Measurements from ENCODE around the gene S100A9.
"Not testable (repeated sequence)": the region's sequence is repeated elsewhere in the genome, so short reads cannot be mapped to it uniquely, and the experiment has no call there.

Gene S100A9

DNA sequence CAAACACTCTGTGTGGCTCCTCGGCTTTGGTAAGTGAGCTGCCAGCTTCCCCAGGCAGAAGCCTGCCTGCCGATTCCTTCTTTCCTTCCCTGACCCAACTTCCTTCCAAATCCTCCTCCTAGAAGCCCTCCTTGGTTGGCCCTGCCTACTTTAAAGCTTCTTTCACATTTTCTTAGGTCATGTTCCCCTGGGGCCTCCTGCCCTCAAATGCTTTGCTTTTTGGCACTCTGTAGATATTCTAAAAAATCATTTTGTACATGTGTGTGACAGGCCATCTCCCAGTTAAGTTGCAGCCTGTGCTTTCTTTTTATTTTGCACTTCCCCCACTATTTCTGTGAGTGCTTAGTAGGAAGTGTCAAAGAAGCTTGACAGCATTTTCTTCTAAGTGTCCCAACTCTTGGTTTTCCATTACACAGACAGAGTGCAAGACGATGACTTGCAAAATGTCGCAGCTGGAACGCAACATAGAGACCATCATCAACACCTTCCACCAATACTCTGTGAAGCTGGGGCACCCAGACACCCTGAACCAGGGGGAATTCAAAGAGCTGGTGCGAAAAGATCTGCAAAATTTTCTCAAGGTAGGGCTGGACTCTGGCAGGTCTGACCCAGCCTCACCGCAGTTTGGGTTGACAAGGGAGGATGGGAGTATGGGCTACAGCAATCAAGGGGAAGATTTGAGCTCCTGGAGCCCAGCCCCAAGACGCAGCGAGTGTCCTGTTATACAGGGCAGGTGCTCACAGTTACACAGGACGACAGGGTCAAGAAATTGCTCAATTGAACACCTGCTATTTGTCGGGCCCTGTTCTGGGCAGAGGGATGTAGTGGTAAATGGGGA, at the start of gene S100A9:
Gene S100A9 (plus strand): TSS at position 2 of the 838 bp plus-strand sequence. CDS start 430 bp downstream, at position 432.
- FAIRE-seq, result no peak

GRCh38 chr1:153308540-153308939, 49.1 kb upstream of the S100A9 start:
- FAIRE-seq (no peak), DNase-seq (ENCODE audit: extremely low spot score, insufficient read length, low read depth) (no peak)

More for the DNA sequence above, at the start of gene S100A9:
- DNase-seq (ENCODE audit: extremely low spot score, insufficient read length, low read depth), result no peak

DNA sequence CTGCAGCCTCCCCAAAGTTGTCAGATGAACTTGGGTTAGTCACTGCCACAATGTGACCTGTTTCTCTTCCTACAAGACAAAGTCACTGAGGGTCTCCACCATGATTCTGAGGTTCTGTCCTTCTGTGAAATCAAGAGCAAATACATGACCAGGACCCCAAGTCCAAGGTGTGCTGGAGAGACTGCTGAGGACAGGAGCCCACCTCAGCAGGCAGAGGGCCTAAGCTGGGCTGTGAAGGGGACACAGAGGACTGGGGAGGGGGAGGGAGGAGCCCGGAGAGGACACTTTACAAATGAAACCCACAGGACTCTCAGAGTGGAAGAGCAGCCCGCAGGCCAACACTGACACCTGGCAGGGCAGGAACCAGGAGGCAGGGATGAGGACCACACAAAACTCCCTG, 48.2 kb upstream of the S100A9 start:
- DNase-seq (ENCODE audit: extremely low spot score, insufficient read length, low read depth) (no peak), FAIRE-seq (no peak)

- DNase-seq (ENCODE audit: extremely low spot score, insufficient read length, low read depth) (no peak), FAIRE-seq (no peak)
Measured at GRCh38 chr1:153310526-153310925, 47.1 kb upstream of the S100A9 start.

- FAIRE-seq (no peak), DNase-seq (ENCODE audit: extremely low spot score, insufficient read length, low read depth) (no peak)
Measured at GRCh38 chr1:153312570-153313186, 45.0 kb upstream of the S100A9 start, which contains the start of gene PGLYRP3. TSS of gene PGLYRP3 (minus strand) at chr1:153312952. CDS start at chr1:153310665, 2,287 bp downstream.

DNA sequence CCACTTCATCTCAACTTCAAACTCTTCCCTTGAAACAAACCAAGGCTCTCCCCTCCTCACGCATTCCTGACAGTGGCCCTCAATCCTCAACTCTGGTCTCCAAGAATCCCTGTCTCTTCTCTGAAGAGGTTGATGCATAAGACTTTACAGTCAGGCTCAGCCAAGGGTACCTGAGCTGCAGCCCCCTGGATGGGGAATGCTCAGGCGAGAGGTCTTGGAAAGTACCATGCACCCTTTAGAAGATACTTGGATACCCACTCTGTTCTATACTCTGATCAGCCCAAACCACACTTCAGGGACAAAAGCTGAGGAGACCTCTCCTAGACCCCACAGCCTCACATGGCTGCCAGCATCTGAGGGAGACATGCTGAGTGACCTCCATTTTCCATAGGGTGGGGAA, 44.4 kb upstream of the S100A9 start:
- FAIRE-seq (no peak), DNase-seq (ENCODE audit: extremely low spot score, insufficient read length, low read depth) (no peak)

- not testable (repeated sequence) for DNase-seq (ENCODE audit: extremely low spot score, insufficient read length, low read depth); FAIRE-seq
Measured at GRCh38 chr1:153314388-153314787, 43.3 kb upstream of the S100A9 start.

- DNase-seq (ENCODE audit: extremely low spot score, insufficient read length, low read depth); FAIRE-seq: not testable (repeated sequence)
Measured at GRCh38 chr1:153316013-153316412, 41.6 kb upstream of the S100A9 start.

DNA sequence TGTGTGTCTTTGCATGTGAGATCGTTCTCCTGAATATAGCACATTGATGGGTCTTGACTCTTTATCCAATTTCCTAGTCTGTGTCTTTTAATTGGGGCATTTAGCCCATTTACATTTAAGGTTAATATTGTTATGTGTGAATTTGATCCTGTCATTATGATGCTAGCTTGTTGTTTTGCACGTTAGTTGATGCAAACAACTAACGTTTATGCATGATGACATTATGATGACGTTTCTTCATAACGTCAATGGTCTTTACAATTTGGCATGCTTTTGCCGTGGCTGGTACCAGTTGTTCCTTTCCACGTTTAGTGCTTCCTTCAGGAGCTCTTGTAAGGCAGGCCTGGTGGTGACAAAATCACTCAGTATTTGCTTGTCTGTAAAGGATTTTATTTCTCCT, 39.5 kb upstream of the S100A9 start:
- not testable (repeated sequence) for FAIRE-seq; DNase-seq (ENCODE audit: extremely low spot score, insufficient read length, low read depth)

- DNase-seq (ENCODE audit: extremely low spot score, insufficient read length, low read depth) (no peak), FAIRE-seq (no peak)
Measured at GRCh38 chr1:153322568-153322967, 35.1 kb upstream of the S100A9 start.

- no peak for FAIRE-seq
- no peak for DNase-seq (ENCODE audit: extremely low spot score, insufficient read length, low read depth)
Measured at GRCh38 chr1:153324912-153325311, 32.7 kb upstream of the S100A9 start.

GRCh38 chr1:153333902-153334301, 23.8 kb upstream of the S100A9 start:
- FAIRE-seq (no peak), DNase-seq (ENCODE audit: extremely low spot score, insufficient read length, low read depth) (no peak)

GRCh38 chr1:153336650-153337049, 21.0 kb upstream of the S100A9 start:
- FAIRE-seq, result no peak

GRCh38 chr1:153337980-153338853, 19.4 kb upstream of the S100A9 start:
- DNase-seq (ENCODE audit: extremely low spot score, insufficient read length, low read depth) (no peak), FAIRE-seq (no peak)

More at GRCh38 chr1:153336650-153337049, 21.0 kb upstream of the S100A9 start:
- DNase-seq (ENCODE audit: extremely low spot score, insufficient read length, low read depth), result no peak

- FAIRE-seq (no peak), DNase-seq (ENCODE audit: extremely low spot score, insufficient read length, low read depth) (no peak)
Measured at GRCh38 chr1:153339802-153340201, 17.9 kb upstream of the S100A9 start.

- no peak for DNase-seq (ENCODE audit: extremely low spot score, insufficient read length, low read depth)
- FAIRE-seq, result no peak
Measured at GRCh38 chr1:153340356-153340755, 17.3 kb upstream of the S100A9 start.

- no peak for FAIRE-seq
- DNase-seq (ENCODE audit: extremely low spot score, insufficient read length, low read depth), result no peak
Measured at GRCh38 chr1:153341431-153341934, 16.2 kb upstream of the S100A9 start.

DNA sequence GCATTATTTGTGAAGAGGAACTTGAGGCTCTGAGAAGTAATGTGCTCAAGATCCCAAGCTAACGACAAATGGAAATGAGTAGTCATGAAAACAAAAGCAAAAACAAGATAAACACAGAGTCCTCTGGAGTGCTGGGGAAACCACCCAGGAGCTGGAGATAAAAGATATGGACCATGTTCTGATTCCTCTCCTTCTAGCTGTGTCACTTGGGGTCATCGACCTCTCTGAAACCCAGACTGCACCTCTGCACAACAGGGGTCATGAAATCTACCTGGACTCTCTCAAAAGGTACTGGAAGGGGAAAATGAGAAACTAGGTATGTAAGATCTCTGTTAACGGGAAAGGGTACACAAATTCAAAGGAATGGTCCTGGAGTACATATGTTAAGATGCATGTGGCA, 15.5 kb upstream of the S100A9 start:
- no peak for DNase-seq (ENCODE audit: extremely low spot score, insufficient read length, low read depth)
- FAIRE-seq, result no peak

DNA sequence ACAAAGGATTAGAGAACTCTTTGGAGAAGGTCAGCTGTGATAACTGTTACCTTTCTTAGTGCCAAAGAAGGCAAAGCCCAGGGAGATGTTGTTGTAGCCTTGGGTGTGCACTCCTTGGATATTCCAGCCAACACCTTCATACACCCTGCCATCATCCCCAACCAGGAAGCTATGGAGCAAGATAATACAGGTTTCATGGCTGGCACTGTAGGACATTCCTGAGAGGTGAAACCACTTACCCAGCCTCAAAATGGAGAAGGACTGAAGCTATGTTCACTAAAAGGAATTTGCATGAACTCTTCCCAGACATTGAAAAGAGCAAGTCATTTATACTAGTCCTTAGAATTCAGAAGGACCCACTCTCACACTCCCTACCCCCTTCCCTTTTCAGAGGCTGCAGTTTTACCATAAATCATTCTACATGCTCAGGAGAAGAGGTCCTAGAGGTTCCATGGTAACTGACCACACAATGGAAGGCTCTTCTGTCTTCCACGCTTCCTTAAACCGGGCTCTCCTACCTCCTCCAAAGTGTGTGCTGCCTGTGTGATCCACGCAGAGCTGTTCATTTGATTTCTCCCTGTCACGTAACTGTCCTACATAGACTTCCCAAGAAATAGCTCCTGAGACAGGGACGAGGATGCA, 14.5 kb upstream of the S100A9 start:
- DNase-seq (ENCODE audit: extremely low spot score, insufficient read length, low read depth) (no peak), FAIRE-seq (no peak)
